Putamen (tissue), 1 donor: Measurements from ENCODE around the gene RTP5.

ENCODE experiments used
- DNase-seq: peaks from one replicate; pipeline ENCODE4 v3.0.0-alpha.2; 2016; ENCODE audit warnings: low spot score

Gene RTP5

DNA sequence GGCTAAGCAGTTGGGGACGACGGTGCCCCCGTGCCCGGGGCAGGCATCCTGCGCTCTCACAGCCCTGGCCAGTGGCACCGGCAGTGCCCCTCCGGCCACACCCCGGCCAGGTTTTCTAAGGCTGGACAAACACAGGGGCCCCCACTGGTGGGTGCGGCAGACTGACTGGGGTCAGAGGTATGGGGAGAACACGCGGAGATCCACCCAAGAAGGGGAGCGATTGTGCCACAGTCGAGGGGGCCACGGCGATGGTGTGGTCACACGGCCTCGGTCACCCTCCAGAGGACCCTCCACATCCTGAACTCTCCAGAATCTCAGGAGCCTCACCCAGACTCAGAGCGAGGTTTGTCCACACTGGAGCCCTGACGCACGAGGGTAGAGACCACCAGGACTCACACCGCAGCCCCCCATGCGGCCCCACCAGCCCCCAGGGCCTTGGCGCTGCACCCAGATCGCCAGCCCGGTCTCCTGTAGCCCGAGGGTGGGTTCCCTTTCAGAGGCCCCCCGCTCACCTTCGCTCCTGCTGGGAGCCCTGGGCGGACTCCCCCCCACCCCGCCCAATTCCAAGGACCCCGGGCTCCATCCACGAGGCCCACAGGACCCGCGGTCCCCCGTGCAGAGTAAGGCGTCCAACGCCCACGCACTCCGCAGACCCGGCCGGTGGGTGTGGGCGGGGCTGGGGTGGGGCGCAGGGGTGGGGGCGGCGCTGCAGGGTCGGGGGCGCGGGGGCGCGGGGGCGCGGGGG is 26.0 kb upstream of the RTP5 start:
- DNase-seq, result no peak

GRCh38 chr2:241844066-241844728 is 25.3 kb upstream of the RTP5 start:
- DNase-seq, result no peak

DNA sequence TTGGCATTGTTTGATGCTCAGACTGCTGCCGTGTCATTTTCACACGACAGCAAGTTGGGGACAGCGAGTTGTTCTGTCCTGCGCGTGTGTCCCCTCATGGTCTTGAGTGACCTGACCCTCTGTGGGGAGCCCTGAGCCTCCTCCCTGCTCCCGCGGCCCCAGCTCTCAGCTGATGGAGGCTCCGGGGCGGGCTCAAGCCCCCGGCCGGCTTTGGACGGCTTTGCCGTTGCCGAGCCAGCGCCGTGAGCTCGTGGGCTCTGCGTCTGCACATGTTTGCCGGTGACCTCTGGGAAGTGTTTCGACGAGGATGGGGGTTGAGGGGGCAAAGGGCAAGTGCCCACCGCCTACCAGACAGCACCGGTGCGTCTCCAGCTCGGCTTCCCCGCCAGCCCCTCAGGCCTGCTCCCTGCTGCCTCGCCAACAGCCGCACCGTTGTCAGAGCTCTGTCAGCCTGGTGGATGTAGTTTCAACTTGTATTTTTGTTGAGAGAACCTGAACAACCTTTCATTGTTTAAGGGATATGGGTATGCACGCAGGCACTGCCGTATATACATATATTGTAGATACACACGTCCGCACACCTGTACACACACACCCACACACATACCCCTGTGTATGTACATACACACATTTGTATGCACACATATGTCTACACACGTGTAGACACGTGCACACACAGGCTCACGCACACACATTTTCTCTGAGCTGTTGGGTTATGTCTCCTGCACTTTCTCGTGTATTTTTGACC is 24.5 kb upstream of the RTP5 start:
- no peak for DNase-seq

- DNase-seq, result no peak
These were observed 23.1 kb upstream of the RTP5 start for GRCh38 chr2:241846406-241846805.

DNA sequence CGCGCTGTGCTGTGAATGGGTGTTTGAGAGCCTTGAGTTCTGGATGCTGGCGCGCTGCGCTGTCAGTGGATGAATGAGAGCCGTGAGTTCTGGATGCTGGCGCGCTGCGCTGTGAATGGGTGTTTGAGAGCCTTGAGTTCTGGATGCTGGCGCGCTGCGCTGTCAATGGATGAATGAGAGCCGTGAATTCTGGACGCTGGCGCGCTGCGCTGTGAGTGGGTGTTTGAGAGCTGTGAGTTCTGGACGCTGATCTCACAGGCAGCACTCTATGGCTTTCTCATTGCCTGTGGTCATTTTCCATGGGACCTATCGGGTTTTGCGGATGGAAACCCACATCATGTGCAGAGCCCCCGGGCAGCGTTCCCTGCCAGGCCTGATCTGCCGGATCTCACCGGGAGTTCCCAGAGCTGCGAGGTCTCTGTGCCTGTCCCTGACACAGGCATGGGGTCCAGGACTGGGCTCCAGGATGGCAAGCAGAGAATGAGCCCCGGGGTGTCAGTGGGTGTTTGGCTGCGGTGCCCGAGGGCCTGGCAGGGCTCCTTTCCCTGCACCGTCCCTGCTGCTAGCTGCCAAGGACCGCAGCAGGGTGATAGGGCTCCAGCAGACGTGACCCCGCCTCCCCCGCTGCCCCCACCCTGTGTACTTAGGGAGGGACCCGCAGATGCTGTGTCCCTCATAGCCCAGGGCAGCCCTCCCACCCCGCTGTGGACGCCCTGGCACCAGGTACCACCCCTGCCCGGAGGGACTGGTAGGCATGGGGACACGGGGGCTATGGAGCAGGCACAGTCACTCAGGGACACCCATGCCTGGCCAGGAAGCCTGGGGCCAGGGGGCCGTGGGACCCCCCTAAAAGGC is 20.5 kb upstream of the RTP5 start:
- DNase-seq, result no peak

DNA sequence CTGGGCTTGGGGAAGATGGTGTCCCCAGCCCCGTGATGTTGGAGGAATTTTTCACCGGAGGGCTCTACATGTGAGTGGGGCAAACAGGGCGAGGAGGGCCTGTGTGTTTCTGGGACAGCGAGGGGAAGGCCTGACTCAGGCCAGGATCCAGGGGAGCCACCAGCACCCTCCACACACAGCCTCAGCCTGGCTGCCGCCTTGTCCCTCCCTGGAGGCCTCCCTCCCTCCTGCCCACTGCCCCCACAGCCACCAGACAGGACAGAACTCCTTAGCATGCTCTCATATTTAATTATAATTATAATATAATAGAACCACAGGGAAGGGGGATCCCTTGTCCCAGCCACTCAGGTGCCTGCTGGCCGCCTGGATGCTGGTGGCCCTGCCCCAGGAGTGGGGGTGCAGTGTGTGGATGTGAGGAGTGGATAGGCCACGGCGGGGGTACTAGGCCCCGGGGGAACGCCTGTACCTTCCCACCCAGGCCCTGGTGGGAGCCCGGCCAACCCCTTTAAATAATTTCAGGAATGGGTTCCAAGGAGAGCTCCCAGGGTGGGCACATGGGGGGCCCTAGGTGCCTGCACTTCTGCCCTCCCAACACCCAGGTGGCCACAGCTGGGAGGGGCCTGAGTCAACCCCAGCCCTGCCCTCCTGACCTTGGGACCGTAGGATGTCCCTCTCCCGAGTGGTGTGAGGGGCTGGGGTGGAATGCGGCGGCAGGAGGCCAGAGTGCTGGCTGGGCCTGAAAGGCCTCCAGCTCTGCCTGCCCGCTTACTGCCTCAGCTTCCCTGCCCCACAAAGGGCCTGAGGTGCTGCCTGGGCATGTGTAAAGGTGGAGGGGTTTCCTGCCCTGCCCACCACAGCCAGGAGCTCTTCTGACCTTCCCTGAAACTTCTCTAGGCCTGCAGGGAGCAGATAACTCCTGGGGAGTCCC is 19.6 kb upstream of the RTP5 start:
- no peak for DNase-seq

- DNase-seq, result no peak
These were observed 18.8 kb upstream of the RTP5 start for GRCh38 chr2:241850544-241851324.

GRCh38 chr2:241851325-241852115 is 18.0 kb upstream of the RTP5 start:
- no peak for DNase-seq

- DNase-seq, result no peak
These were observed 17.2 kb upstream of the RTP5 start for GRCh38 chr2:241852116-241852980.

- DNase-seq, result no peak
These were observed 16.4 kb upstream of the RTP5 start for GRCh38 chr2:241852981-241853631.

DNA sequence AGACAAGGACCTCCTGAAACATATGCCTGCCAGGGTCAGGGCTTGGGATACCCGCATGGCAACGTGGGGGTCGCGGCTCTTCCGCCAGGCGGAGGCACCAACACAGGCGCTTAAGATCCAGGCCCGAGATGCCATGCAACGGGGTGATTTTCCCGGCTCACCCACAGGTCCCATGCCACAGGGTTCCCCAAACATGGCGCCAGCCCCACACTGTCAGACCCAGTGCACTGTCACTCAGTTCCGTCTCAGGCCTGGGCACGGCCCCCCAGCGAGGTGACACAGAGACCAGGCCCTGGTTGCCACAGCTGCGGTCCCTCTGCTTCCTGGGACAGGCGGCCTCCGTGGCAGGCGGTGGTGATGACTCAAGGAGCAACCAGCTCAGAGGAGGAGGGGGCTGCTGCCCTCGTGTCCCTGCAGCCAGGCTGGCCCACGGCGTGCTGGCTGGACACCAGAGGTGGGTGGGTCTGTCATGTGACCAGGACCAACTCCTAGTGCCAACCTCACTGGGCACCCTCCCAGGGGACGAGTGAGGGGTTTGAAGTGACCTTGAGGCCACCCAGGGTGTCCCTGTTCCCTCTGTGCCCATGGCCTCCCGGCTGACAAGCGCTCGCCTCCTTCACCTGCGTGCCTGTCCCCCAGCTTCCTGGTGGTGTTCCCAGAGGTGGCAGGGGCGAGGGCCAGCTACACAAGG is 15.7 kb upstream of the RTP5 start:
- no peak for DNase-seq

DNA sequence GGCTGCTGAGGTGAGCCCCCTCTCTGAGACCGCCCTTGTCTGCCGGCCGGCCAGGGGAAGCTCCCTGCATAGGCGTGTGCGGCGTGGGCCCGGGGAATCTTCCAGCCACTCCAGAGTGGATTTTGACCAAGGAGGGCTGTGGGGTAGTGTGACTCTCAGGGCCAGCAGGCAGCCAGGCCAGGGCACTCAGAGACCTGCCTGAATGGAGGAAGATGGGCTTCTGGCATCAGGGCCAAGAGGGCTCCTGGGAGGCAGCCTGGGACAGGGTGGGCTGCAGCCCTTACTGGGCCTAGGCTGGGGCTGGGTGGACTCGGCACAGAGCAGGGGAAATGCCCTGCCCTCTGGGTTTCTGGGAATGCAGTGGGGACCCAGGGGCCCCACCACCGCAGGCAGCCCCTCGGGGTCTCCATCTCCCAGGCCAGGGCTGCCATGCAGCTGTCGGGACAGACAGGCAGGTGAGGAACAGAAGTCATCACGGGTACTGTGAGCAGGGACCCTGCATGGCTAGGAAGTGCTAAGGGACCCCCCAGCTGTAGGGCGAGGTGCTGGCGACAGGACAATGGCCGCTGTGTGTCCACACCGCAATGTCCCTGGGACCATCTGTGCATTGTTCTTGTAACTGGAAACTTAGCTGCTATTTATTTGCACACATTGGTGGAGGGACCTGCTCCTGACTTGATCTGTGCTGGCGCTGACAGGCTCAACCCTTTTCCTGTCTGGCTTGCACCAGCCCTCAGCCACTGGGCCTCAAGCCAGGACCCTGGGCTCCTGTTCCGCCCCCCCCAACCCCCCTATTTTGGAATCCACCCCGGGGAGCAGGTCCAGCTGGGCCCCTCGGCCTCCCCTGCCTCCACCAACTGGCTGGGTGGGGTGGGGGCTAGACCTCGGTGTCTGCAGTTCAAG is 14.9 kb upstream of the RTP5 start:
- no peak for DNase-seq

- DNase-seq, result no peak
These were observed 14.2 kb upstream of the RTP5 start for GRCh38 chr2:241855245-241855887.

DNA sequence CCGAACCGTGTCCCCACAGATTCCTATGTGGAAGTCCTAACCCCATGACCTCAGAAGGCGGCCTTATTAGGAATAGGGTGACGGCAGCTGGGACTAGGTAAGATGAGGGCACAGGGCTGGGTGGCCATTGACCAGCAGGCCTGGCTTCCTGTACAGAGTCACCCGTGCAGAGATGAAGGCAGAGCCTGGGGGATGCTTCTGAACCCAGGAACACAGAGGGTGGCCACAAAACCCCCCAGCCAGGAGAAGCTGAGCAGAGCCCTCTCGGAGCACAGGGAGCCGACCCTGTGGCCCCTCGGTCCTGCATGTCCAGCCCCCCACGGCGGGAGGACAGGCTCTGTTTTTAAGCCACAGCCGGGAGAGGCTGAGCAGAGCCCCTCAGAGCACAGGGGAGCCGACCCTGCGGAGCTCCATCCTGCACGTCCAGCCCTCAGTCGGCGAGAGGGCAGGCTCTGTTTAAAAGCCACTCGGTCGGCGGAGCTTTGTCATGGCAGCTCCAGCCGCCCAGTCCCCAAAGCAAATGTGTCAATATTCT is 13.6 kb upstream of the RTP5 start:
- no peak for DNase-seq

DNA sequence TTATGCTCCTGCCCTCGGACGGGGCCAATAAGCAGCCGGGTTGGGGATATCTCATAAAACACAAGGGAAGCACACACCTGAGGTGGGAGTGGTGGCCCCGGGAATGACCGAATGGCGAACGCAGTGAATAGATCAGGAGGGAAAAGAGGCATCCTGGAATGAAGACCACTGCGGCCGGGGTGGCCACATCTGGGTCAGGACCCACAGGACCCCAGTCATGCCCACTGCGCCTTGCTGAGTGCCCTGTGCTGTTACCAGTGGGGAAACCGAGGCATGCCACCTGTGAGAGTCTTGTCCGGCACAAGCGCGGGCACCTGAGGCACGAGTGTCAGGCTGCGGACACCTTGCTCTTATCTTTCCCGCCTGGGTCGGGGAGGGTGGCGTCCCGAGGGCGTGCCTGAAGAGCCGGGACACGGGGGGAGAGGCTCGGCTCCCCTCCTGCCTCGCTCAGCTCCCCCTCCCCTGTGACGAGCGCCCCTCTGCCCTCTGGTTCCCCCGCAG is 12.4 kb upstream of the RTP5 start:
- DNase-seq, result no peak
